Cortex of kidney (tissue), 1 donor: ENCODE results near the gene IFI27L2.
"Not testable (repeated sequence)": the region's sequence is repeated elsewhere in the genome, so short reads cannot be mapped to it uniquely, and the experiment has no call there.

Experiments used
- DNase-seq: peaks from one replicate; lab custom pipeline; 2025; lab: John Stamatoyannopoulos, UW

IFI27L2 gene, protein sequence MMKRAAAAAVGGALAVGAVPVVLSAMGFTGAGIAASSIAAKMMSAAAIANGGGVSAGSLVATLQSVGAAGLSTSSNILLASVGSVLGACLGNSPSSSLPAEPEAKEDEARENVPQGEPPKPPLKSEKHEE

DNA sequence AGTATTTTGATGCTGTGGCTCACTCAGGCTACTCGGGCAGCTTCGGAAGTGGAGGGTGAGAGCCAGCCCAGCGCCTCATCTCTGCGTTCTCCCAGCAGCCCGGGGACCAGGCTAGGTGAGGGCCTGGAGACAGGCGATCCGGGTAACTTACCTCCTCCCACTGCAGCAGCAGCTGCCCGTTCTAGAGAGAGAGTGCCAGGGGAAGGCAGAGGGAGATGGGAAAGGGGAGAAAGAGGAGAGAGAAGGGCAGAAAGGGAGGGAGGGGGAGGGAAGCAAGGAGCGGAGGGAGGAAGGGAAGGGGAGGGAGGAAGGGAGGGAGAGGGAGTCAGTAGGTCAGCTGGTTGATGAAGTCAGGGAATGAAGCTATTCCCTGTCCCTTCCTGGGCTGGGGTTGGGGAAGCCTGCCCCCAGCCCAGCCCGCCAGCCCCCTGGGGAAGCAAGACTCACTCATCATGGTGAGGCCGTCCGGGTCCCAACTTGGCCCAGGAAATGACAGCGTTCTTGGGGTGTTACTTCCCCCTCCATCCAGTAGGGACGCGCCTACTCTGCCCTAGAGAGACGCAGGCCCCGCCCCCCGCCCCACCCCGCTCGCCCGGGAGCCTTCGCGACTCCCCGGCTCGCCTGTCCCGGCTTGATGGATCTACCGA is at the start of gene IFI27L2:
TSS of gene IFI27L2 (minus strand) at position 494 of the 647 bp plus-strand sequence. CDS start at position 454, 40 bp downstream.
- no peak for DNase-seq

DNA sequence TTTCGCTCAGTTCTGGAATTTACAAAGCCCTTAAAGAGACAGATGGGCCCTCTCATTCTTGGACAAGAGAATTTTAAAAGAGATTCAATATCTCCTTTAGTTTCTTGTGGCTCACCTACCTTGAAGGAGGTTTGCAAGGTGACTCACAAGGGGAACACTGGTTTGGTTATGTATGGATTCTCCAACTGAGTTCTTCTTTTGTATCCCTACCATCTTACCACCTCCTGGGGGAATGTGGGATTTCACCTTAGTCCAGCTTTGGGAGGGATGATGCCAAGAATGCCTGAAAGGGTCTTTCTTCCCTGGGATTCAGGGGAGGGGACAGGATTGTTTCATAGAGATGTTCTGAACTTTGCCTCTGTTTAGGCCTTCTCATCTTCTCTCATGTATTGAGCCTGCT is 48.4 kb upstream of the IFI27L2 start:
- DNase-seq, result no peak

DNA sequence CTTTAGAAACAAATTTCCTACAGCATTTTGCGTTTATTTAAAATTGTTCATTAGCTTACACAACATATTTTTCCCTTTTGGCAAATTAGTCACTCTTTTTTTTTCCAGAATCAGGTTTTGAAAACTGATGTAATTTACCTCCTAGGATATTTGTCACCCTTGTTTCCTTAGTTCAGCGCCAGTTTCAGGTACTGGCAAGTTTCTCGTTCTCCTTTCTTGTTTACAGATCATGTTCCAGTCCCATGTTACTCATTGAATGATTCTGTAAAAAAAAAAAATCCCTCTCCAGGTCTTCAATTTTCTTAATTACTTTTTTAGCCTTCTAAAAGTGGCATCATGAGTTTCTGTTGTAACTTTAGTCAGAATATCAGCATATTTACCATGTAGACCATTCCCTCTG is 47.4 kb upstream of the IFI27L2 start:
- no peak for DNase-seq

DNA sequence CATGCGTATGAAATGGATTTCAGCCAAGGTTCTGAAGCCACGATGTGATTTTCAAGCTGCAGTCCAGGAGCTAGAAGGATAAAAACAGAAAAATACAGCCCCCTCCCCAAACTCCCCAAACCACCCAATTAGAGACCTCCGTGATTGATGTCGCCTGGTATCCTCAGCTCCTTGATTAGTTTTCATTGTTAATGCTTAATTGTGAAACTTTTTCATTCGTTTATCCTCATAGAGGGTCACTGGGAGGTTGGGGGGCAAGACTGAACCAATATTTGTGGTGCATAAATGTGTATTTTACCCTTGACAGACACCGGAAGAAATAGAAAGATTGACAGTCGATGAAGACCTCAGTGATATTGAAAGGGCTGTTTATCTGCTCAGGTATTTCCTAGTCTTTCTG is 46.3 kb upstream of the IFI27L2 start:
- no peak for DNase-seq

DNA sequence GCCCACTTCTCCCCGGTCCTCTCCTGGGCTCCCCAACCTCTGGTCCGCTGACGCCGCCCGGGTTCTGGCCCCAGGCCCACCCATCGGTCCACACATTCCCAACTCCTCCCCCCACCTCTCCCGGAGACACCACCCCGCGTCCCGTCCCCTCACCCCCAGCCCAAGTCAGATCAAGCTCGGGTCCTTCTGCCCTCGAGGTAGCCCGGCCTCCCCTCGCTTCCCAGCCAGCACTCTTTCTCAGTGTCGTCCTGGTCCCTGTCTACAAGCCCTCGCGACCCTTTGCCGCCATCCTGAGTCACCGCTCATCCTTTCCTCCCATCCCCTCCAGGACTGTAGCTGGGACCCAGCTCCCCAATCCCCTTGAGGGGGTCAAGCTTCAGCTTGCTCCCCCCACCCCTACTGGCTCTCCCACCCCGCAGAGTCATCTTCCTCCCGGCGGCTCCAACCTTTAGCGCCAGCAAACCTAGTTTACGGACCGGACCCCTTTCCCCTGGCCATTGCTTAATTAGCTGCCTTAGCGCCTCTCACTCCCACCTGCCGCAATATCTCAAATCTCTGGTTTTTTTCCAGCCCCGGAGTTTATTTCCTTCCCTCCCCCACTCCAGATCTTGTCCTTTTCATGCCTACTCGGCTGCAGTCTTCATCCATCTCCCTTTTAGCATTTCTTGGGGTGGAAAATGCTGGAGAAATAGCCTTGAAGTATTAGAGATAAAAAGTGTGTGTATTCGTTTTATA is 45.8 kb upstream of the IFI27L2 start:
- no peak for DNase-seq

DNA sequence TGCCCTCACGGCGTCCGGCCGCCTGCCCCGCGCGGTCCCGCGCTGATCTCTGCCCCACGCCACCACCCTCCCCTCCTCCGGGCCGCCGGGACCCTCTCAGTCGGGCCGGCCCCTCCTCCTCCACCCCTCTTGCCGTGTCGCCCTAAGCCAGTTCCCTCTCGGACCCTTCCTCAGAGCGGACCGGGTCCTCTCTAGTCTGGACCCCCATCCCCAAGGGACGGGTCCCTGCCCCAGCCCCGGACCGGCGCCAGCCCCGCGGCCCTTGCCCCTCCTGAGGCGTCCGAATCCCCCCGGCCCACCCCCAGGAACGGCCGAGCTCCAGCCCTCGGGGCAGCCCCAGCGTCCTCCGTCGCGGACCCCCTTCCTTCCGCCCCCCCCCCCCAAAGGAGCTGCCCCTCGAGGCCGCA is 45.2 kb upstream of the IFI27L2 start:
- DNase-seq, result no peak

DNA sequence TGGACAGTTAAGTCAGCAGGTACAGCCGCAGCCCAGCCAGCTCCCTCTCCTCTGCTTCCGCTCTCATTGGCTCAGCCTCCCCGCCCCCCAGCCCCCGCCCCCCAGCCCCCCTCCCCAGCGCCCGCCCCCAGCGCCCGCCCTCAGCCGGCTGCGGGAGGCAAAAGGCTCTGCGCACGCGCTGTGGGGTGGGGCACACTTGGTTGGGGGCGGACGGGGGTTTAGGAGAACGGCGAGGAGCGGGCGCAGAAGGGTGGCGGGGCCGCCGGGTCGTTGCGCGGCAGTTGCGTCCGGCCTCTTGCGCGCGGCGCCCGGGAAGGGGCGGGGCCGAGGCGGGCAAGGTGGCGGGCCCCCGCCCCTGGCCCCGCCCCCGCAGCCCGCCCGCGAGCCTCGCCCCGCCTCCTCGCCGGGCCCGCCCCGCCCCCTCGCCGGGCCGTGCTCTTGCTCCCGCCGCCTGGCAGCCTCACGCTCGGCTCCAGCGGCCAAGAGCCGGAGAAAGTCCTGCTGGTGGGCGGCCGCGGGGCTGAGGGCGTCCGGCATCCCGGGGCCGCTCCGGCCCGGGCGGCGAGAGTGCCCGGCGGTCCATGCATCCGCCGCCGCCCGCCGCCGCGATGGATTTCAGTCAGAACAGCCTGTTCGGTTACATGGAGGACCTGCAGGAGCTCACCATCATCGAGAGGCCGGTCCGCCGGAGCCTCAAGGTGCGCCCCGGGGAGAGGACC is 44.6 kb upstream of the IFI27L2 start, which contains the start of gene PPP4R4:
TSS of gene PPP4R4 (plus strand) at position 438 of the 719 bp plus-strand sequence. CDS start at position 582, 144 bp downstream.
- no peak for DNase-seq

DNA sequence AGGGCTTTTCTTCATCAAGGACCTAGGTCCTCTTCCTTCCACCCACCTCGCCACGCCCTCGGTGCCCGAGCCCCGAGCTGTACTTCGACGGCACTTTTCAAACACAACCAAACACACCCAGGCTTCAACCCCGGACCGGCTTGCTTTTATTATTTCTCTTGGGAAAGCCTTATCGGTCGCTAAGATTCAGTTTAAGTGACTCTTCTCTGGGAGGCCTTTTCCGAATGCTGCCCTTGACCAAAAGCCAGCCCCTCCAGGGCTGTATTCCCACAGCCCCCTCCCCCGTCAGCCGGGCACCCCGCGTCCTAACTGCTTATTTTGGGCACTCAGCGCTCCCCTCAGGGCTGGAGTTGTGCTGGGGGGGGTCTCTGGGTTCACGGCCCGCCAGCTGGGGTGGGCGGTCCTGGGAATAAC is 44.1 kb upstream of the IFI27L2 start:
- DNase-seq, result no peak

DNA sequence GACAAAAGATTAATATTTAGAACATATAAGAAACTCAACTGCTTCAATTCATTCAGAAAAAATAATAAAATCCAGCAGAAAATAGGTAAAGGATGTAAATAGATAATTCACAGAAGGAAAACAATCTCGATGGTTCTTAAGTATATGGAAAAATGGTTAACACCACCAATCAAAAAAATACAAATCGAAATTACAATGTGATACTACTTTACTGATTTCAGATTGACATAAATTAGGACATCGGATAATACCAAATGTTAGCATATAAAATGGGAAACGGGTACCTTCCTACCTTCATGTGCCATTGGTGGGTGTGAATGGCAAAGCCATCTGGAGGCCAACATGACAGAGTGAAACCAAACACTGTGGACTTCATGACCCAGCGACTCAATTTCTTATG is 43.1 kb upstream of the IFI27L2 start:
- no peak for DNase-seq

DNA sequence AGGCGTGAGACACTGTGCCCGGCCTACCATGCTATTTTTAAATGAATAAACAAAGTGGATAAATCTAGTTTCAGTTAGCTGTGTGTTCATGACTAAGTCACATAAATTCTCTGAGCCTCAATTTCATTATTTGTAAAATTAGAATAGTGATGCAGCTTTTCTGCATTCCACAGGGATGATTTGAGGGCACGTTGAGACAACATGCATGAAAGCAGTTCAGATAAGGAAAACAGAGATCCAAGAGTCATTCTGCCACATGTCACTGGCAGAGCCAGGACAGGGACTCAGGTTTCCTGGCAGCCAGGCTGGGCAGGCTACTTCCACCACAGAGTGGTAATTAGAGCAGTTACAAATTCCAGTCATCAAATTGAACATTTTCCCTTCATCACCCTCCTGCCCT is 41.8 kb upstream of the IFI27L2 start:
- DNase-seq, result no peak

DNA sequence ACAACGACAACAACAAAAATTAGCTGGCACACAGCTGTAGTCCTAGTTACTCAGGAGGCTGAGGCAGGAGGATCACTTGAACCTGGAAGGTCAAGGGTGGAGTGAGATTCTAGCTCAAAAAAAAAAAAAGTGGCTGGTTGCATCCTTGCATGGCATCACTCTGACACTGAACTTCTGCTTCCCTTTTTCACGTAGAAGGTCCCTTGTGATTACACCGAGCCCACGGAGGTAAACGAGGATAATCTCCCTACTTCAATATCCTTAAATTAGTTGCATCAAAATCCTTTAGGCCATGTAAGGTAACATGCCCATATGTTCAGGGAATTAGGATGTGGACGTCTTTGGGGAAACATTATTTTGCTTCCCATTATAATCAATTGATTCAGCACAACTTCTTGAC is 40.7 kb upstream of the IFI27L2 start:
- DNase-seq, result no peak

DNA sequence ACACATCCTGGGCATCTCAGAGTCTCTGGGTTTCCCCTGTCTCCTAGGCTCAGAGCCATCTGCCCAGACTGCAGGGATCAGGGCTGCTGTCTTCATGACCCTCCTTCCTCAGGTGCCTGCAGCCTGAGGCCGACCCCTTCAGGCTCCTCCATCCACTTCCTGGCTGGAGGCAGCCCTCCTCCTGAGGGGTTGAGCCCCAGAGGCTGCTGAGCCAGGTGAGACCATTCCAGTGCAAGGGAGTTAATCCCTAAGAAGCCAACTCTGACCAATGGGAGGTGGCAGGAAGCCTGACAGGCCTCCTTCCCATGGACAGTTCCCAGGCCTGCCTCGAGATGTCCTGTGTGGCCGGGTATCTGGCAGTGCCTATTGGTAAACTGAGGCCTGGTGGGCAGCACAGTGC is 36.3 kb upstream of the IFI27L2 start:
- no peak for DNase-seq

DNA sequence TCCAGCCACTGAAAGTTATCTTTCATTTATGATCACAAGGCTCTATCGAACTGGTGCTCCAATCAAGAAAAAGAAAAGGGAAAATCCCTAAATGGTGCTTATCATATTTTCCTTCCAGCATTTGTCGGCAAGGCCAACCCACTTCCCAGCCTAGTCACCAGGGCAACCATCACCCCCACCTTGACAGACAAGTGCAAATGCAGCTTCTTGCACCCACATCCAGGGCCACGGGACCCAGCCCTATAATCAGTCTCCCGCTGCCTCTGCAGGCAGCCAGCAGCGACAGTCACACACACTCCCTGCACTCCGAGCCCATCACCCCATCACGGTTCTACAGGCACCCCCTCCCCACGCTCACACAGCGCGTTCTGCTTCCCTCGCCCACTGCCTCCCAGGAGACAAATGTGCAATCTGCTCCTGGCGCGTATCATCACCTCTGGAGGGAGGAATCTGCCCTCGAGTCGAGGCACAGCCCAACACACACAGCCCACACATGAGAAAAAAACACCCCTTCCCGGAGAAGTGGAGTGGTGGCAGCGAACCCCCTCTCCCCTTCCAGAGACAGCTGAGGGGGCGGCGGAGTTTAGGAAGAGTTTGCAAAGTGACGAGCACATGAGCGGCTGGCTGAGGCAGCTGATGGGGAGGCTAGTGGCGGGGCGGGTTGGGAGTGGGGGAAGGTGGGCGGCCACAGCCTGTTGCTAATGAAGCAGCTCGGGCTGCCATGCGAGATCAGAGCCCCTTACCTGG is 35.5 kb upstream of the IFI27L2 start:
- no peak for DNase-seq

DNA sequence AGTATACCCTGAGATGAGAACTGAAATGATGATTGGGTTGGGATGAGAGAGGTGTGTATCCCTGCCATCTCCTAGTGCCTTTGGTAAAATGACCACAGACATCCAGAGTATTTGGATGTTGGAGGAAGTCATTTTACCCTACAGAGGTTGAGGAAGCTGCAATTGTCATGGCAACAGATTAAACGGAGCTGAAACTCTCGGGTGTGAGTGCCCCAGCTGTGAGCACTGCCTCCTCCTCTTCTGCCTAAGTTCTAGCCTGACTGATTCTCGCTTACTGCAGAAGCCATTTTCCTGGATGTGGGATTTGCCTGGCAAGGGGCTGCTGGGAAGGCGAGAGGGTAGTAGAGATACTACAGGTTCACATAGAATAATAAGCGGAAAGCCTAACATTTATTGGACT is 34.4 kb upstream of the IFI27L2 start:
- no peak for DNase-seq

DNA sequence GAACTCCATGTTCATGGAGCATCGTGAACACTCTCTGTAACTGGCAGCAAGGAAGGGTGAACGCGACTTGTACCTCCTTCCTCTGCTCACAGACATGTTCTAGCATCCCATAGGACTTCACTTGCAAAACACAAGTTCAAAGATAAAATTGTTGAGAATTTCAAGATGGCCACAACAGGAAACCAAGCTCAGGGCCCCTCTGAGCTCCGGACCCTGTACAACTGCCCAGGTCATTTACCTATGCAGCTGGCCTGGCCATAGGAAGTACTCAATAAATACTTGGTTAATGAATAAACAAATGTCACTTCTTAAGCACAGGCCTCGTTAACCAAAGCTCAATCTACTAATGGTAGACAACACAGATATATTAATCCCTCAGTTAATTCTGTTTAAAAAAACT is 33.1 kb upstream of the IFI27L2 start:
- no peak for DNase-seq

DNA sequence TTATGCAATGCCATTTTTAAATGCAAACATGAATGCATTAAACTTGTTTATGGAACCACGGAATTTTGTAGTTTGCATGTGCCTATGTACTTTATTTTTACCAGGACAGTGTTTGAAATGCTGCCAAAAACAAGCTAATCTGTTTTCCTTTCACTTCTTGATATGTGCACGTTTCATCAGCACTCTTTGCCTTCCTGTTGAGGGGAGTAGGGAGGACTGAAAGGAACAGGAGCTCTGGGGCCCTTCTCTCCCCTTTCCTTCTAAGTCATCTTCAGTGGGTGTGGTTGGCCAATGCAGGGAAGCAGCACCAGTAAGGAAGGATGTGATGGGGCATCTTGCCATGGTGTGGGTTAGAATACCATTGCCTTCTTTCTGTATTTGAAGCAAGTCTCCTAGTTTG is 32.6 kb upstream of the IFI27L2 start:
- no peak for DNase-seq

DNA sequence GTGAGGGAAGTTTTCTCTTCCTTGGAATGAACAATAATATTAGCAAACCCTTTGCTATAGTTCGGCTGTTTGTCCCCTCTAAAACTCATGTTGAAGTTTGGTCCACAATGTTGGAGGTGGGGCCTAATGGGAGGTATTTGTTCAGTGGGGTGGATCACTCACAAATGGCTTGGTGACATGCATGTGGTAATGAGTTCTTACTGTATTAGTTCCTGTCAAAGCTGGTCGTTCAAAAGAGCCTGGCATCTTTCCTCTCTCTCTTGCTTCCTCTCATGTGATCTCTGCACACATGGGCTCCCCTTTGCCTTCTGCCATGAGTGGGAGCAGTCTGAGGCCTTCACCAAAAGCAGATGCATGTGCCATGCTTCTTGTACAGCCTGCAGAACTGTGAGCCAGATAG is 31.7 kb upstream of the IFI27L2 start:
- DNase-seq, result no peak

DNA sequence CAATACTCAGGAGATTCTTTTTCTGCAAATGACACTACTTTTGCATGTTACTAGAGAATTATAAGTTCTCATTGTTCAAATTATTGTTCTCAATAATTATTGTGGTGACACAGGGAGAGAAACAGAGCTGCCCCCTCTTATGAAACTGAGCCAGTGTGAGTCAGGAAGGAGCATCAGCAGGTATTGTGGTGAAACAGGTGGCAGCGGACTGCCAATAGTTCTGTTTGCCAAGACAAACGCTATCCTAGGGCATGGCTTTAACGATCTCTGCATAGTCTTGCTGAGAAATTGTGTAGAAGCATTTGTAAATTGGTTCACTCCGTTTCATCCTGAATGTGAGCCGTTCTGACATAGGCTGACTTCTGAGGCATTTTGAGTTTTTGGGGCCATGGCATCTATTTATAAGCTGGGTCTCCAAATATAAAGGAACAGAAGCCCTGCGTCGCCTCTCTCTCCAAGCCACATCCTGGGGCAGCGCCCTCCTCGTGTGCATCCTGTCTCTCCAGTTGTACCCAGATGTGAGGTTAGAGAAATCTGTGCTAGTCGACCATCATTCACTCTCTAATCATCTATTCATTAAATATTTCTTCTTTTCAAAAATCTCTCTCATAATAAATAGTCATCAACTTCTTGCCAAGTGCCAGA is 29.0 kb upstream of the IFI27L2 start:
- no peak for DNase-seq

DNA sequence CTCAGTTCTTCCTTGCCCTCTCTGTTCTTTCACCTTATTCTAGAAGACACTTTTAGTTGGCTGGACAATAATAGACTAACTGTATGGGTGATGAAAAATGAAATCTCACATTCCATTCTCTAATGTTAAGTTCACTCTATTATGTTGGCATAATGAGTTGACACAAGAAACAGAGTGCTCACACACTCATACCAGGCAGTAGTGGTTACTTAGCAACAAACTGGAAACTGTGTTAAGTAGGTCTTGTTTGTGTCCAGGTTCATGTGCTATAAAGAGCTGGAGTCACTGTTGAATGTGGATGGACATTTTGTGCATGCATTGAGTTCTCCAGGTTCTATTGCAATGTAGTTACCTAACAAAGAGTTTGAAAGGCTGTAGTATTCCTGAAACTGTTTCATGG is 27.8 kb upstream of the IFI27L2 start:
- DNase-seq, result no peak

DNA sequence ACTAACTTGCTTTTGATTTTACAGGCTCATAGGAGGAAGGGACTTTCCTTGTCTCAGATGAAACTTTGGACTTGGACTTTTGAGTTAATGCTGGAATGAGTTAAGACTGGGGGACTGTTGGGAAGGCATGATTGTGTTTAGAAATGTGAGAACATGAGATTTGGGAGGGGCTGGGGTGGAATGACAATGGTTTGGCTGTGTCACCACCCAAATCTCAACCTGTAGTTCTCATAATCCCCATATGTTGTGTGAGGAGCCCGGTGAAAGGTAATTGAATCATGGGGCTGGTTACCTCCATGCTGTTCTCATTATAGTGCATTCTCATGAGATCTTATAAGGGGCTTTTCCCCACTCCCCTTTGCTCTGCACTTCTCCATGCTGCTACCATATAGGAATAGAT is 26.7 kb upstream of the IFI27L2 start:
- DNase-seq, result not testable (repeated sequence)

DNA sequence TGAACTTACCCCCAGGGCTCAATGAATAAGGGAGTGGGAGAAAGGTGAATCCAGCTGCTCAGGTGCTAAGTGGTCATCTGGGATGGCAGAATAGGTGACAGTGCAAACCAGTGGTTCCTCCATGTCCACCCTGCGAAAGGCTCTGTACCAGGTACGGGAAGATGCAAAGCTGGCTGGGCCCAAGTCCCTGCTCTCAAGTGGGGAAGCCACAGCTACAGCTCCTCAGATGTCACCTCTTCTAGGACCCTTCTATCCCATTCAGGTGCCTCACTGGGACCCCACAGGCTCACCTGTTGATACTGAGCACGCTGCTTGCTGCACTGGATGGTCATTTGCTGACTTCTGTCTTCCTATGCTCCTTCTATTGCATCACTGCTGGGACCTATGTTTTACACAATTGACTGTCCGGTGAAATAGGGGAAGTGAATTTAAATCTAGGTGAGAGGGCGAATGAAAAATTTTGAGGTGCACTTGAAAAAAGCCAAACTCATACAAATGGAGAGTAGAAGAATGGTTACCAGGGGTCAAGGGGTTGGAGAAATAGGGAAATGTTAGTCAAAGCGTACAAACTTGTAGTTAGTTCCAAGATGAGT is 24.4 kb upstream of the IFI27L2 start:
- DNase-seq, result no peak
